ENCODE measurements around the gene FRMD1. TPM values are rescaled to one million over a fixed set of nuclear protein-coding genes. Genes with fewer than 3 reads are reported as not detected.

FRMD1 gene
- total and polyA plus RNA-seq, 2 of the 8 experiments (the other 6 are each of a cell fraction or from before 2014, with no cell fraction given), result 0.36 TPM; not detected in 1

- TF ChIP-seq SIRT6 (IDR thresholded peaks at IDR 0.05; ENCODE audit: low read length), result no peak
- TF ChIP-seq YY1 (IDR thresholded peaks at IDR 0.05; ENCODE audit: low read depth, low read length), result no peak
- no peak for TF ChIP-seq BRCA1 (IDR thresholded peaks at IDR 0.05; ENCODE audit: low read depth, low read length)
- no peak for TF ChIP-seq KDM1A (IDR thresholded peaks at IDR 0.05; ENCODE audit: borderline replicate concordance, low read length)
- TF ChIP-seq CHD7 (IDR thresholded peaks at IDR 0.05; ENCODE audit: insufficient replicate concordance, low read length), result no peak
- TF ChIP-seq JUND (IDR thresholded peaks at IDR 0.05; ENCODE audit: low read length), result no peak
- TF ChIP-seq TEAD4 (IDR thresholded peaks at IDR 0.05; ENCODE audit: low read depth, low read length), result no peak
- no peak for TF ChIP-seq JUN (IDR thresholded peaks at IDR 0.05; ENCODE audit: low read depth, low read length)
Measured at GRCh38 chr6:168095716-168096250, 16.8 kb upstream of the FRMD1 start (continued).
